ENCODE data around the gene SYTL3.

- TF ChIP-seq POLR2AphosphoS5 (IDR thresholded peaks at IDR 0.05; ENCODE audit: low read depth, low read length) (no peak), RXRA (IDR thresholded peaks at IDR 0.05; ENCODE audit: borderline replicate concordance, low read depth) (no peak), RCOR1 (IDR thresholded peaks at IDR 0.05; ENCODE audit: low read length) (no peak), CTCF (IDR thresholded peaks at IDR 0.05) (no peak), GABPA (IDR thresholded peaks at IDR 0.05; ENCODE audit: low read depth) (no peak), USF1 (IDR thresholded peaks at IDR 0.05; ENCODE audit: borderline replicate concordance, low read depth) (no peak), CHD2 (IDR thresholded peaks at IDR 0.05; ENCODE audit: low read length, partially characterized antibody) (no peak), RFX5 (IDR thresholded peaks at IDR 0.05; ENCODE audit: low read length) (no peak), ELF1 (IDR thresholded peaks at IDR 0.05) (no peak)
Observed at GRCh38 chr6:158607411-158608170, 42.3 kb upstream of the SYTL3 start.
